Sigmoid colon (tissue), 7 donors: ENCODE measurements around the gene CENATAC. TPM values are rescaled to one million over a fixed set of nuclear protein-coding genes. Genes with fewer than 3 reads are reported as not detected.
"Not testable (repeated sequence)": the region's sequence is repeated elsewhere in the genome, so short reads cannot be mapped to it uniquely, and the experiment has no call there.

ENCODE experiments used
- DNase-seq: peaks from one replicate; pipeline ENCODE4 v3.0.0-alpha.2; 2019
- H3K27ac ChIP-seq, 4 donors: fragments of 200-600 bp; sonication (generic); one replicate each; pipeline ENCODE4 v1.5.1; 2016 to 2019; ENCODE audit warnings: mild to moderate bottlenecking in 1 of 4
- H3K27me3 ChIP-seq, 3 donors: fragments of 200-600 bp; sonication (generic); one replicate each; pipeline ENCODE4 v1.5.1; 2019; ENCODE audit warnings: mild to moderate bottlenecking in 1 of 3
- H3K36me3 ChIP-seq, 4 donors: fragments of 200-600 bp; sonication (generic); one replicate each; pipeline ENCODE4 v1.5.1; 2016 to 2019
- H3K4me1 ChIP-seq, 4 donors: fragments of 200-600 bp; sonication (generic); one replicate each; pipeline ENCODE4 v1.5.1; 2017 to 2019
- H3K4me3 ChIP-seq, 4 donors: fragments of 200-600 bp; sonication (generic); one replicate each; pipeline ENCODE4 v1.5.1; 2017 to 2019; ENCODE audit warnings: mild to moderate bottlenecking in 2 of 4, moderate library complexity in 1 of 4
- H3K9me3 ChIP-seq, 4 donors: fragments of 200-600 bp in 3 of 4; sonication (generic) in 3 of 4; one replicate each; pipeline versions ENCODE4 v1.5.1 to v1.6.1; 2013 to 2019
- EP300 ChIP-seq, 4 donors: sonication (generic); formaldehyde crosslinking; IDR thresholded peaks; one replicate each; pipeline ENCODE4 v1.6.1; 2017; ENCODE audit warnings: antibody characterized with exemption in 4 of 4
- POLR2A ChIP-seq, 2 donors: fragments of 450-650 bp; IDR thresholded peaks; one replicate each; pipeline ENCODE4 v1.6.1; 2016; ENCODE audit warnings: antibody characterized with exemption in 2 of 2, mild to moderate bottlenecking in 2 of 2, moderate library complexity in 2 of 2
- POLR2AphosphoS5 ChIP-seq, 4 donors: sonication (generic); formaldehyde crosslinking; IDR thresholded peaks; one replicate each; pipeline ENCODE4 v1.6.1; 2017; ENCODE audit warnings: antibody characterized with exemption in 4 of 4
- WGBS, 2 donors: extraction: QIAGEN DNeasy Blood & Tissue Kit; methylation state at CpG; one replicate each; pipeline ENCODE4 v1.1.7; 2013; 5-methylcytosine and 5-hydroxymethylcytosine counted together
- intact Hi-C: fragments of 100-400 bp; cut with DNase I; formaldehyde crosslinking; loops from one replicate; pipeline ENCODE4 v1.15.1; 2023
- polyA plus RNA-seq, 3 donors: library from polyadenylated mRNA; stranded (reverse); fragments of 200-250 nt; gene quantifications; one replicate each; pipeline ENCODE4 v1.2.3, GENCODE V29; 2013
- total RNA-seq, 4 donors: library from RNA; depleted of rRNA; stranded (reverse); fragments of >200 nt; gene quantifications; one replicate each; pipeline ENCODE4 v1.1.0, GENCODE V29; 2016
- TF ChIP-seq, protein P1 (sequence below), 4 experiments: fragments of 450-650 bp in 3 of 4; fragments of 200-600 bp in 1 of 4; IDR thresholded peaks; one replicate each; pipeline ENCODE4 v1.5.1; 2016 to 2019; ENCODE audit warnings: antibody characterized with exemption in 4 of 4, mild to moderate bottlenecking in 3 of 4, moderate library complexity in 2 of 4
- donor health status: healthy with polysubstance abuse.
- donor health status: Bipolar disorder and iron deficiency.
- donor health status: healthy.

The CENATAC gene
- total and polyA plus RNA-seq, 7 donors = 5.3 to 60.5 (median 29.6) TPM

DNA sequence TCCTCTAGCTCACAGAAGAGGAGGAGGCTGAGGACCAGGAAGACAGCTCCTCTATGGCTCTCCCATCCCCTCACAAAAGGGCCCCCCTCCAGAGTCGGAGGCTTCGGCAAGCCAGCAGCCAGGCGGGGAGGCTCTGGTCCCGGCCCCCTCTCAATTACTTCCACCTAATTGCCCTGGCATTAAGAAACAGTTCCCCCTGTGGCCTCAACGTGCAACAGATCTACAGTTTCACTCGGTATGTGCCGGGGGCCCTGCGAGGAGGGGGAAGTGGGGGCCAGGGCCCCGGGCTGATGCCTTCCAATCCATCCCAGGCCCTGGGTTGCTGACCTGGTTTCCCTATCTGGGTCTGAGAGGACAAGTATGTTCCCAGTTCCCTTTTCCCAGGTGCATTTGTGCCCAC lies 18.5 kb upstream of the CENATAC start:
- intact Hi-C loops = no loop called here
- Histone ChIP-seq H3K27me3 (peaks cover 0 to 14% (median 5%) of the 10 kb centered on the region in 3 donors), H3K27ac (no peak overlapping the region), H3K4me1 (peaks cover 0 to 6% (median 0%) of the 10 kb centered on the region in 4 donors), H3K36me3 (no peaks in the 10 kb centered on the region), H3K9me3 (no peaks in the 10 kb centered on the region), H3K4me3 (no peak overlapping the region)
- 44 to 76% methylated on average over 9 of the region's 9 CpGs for WGBS, 2 donors
- TF ChIP-seq POLR2AphosphoS5 (IDR thresholded peaks at IDR 0.05) = no peak
- TF ChIP-seq, protein P1, sequence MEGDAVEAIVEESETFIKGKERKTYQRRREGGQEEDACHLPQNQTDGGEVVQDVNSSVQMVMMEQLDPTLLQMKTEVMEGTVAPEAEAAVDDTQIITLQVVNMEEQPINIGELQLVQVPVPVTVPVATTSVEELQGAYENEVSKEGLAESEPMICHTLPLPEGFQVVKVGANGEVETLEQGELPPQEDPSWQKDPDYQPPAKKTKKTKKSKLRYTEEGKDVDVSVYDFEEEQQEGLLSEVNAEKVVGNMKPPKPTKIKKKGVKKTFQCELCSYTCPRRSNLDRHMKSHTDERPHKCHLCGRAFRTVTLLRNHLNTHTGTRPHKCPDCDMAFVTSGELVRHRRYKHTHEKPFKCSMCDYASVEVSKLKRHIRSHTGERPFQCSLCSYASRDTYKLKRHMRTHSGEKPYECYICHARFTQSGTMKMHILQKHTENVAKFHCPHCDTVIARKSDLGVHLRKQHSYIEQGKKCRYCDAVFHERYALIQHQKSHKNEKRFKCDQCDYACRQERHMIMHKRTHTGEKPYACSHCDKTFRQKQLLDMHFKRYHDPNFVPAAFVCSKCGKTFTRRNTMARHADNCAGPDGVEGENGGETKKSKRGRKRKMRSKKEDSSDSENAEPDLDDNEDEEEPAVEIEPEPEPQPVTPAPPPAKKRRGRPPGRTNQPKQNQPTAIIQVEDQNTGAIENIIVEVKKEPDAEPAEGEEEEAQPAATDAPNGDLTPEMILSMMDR (IDR thresholded peaks at IDR 0.05) = no peak
- TF ChIP-seq EP300 (IDR thresholded peaks at IDR 0.05) = no peak
- no peak for TF ChIP-seq POLR2A (IDR thresholded peaks at IDR 0.05)
- no peak for DNase-seq

DNA sequence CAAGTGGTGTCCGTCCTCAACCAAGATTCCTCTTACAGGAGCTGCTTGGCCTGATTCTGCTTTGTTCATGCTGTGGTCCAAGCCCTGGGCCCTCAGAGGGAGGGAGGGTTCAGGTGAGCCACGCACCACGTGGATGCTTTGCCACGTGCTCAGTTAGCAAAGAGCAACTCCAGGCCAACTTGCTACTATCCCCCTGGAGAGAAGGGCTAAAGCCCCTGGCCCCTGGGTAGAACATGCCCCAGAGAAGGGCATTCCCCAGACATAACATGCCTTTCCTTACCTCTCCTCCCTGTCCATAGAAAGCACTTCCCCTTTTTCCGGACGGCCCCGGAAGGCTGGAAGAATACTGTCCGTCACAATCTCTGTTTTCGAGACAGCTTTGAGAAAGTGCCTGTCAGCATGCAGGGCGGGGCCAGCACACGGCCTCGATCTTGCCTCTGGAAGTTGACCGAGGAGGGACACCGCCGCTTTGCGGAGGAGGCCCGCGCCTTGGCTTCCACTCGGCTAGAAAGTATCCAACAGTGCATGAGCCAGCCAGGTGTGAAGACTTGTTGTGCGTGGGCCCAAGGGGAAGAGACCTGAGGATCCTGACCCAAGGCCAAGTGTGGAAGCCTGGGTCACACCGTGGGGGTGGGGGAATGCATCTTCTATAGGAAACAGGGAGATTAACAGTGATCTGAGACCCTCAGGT lies 17.6 kb upstream of the CENATAC start:
- intact Hi-C loops = no loop called here
- no peaks in the 10 kb centered on the region for H3K9me3 ChIP-seq
- TF ChIP-seq, protein P1 (IDR thresholded peaks at IDR 0.05) = no peak
- TF ChIP-seq POLR2A (IDR thresholded peaks at IDR 0.05) (no peak), POLR2AphosphoS5 (IDR thresholded peaks at IDR 0.05) (no peak), EP300 (IDR thresholded peaks at IDR 0.05) (no peak)
- no peaks in the 10 kb centered on the region for H3K36me3 ChIP-seq
- H3K27me3 ChIP-seq = peaks cover 0 to 14% (median 5%) of the 10 kb centered on the region in 3 donors
- 31 to 47% methylated on average over 21 of the region's 21 CpGs for WGBS, 2 donors
- H3K4me3 ChIP-seq = no peak overlapping the region
- peaks cover 0 to 6% (median 0%) of the 10 kb centered on the region in 4 donors for H3K4me1 ChIP-seq
- peak; percentile 73 for DNase-seq
- no peak overlapping the region for H3K27ac ChIP-seq

DNA sequence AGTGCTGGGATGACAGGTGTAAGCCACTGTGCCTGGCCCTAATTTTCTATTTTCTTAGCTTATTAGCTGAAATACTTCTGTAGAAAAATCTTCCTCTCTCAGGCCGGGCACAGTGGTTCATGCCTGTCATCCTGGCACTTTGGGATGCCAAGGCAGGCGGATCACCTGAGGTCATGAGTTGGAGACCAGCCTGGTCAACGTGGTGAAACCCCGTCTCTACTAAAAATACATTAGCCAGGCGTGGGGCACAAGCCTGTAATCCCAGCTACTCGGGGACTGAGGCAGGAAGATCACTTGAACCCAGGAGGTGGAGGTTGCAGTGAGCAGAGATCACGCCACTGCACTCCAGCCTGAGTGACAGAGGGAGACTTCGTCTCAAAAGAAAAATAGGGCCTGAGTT lies 13.6 kb upstream of the CENATAC start:
- H3K27ac ChIP-seq, intact Hi-C loops, H3K9me3 ChIP-seq, H3K4me3 ChIP-seq, H3K36me3 ChIP-seq, DNase-seq, H3K27me3 ChIP-seq, H3K4me1 ChIP-seq: not testable (repeated sequence)
- 77 to 82% methylated on average over 8 of the region's 8 CpGs for WGBS, 2 donors

DNA sequence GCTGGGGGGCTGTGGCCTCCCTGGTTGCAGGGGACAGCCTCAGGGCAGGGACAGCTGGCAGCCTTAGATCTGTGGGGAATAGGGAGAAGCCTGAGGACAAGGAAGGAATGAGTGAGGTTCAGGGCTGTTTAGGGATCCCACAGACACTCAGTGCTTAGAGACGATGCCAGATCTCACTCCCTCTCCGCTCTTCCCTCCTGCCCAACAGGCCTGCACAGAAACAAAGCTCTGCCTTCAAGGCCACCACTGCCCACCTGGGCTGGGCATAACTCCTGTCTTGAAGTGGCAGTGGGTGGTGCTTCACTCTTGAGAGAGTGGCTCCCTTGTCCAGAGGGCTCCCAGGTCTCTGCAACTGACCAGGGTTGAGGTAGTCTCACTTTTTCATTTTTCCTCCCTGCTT lies 13.1 kb upstream of the CENATAC start:
- Histone ChIP-seq H3K36me3 (no peaks in the 10 kb centered on the region), H3K4me1 (peaks cover 0 to 6% (median 0%) of the 10 kb centered on the region in 4 donors), H3K27ac (no peak overlapping the region), H3K27me3 (no peaks in the 10 kb centered on the region), H3K4me3 (no peak overlapping the region), H3K9me3 (no peaks in the 10 kb centered on the region)
- no peak for DNase-seq
- TF ChIP-seq EP300 (IDR thresholded peaks at IDR 0.05) = no peak
- no peak for TF ChIP-seq POLR2A (IDR thresholded peaks at IDR 0.05)
- no peak for TF ChIP-seq POLR2AphosphoS5 (IDR thresholded peaks at IDR 0.05)
- TF ChIP-seq, protein P1 (IDR thresholded peaks at IDR 0.05) = no peak
- WGBS, 2 donors = 81 to 88% methylated on average over 2 of the region's 2 CpGs
- intact Hi-C loops = no loop called here

DNA sequence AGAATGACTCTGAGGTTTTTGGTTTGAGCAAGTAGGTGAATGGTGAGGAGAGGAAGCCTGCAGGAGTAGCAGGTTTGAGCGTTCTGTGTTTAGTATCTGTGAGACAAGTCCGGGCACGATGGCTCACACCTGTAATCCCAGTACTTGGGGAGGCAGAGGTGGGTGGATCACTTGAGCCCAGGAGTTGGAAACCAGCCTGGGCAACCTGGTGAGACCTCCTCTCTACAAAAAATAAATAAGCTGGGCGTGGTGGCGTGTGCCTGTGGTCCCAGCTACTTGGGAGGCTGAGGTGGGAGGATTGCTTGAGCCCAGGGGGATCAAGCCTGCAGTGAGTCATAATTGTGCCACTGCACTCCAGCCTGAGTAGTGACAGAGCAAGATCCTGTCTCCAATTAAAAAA lies 9.7 kb upstream of the CENATAC start:
- TF ChIP-seq POLR2A (IDR thresholded peaks at IDR 0.05) (no peak), POLR2AphosphoS5 (IDR thresholded peaks at IDR 0.05) (no peak), EP300 (IDR thresholded peaks at IDR 0.05) (no peak)
- TF ChIP-seq, protein P1 (IDR thresholded peaks at IDR 0.05) = no peak
- Histone ChIP-seq H3K36me3 (no peaks in the 10 kb centered on the region), H3K4me3 (no peak overlapping the region), H3K4me1 (no peaks in the 10 kb centered on the region), H3K27ac (no peak overlapping the region), H3K9me3 (no peaks in the 10 kb centered on the region), H3K27me3 (no peaks in the 10 kb centered on the region)
- no peak for DNase-seq
- WGBS, 2 donors = 62 to 92% methylated on average over 5 of the region's 5 CpGs
- intact Hi-C loops = no loop called here

DNA sequence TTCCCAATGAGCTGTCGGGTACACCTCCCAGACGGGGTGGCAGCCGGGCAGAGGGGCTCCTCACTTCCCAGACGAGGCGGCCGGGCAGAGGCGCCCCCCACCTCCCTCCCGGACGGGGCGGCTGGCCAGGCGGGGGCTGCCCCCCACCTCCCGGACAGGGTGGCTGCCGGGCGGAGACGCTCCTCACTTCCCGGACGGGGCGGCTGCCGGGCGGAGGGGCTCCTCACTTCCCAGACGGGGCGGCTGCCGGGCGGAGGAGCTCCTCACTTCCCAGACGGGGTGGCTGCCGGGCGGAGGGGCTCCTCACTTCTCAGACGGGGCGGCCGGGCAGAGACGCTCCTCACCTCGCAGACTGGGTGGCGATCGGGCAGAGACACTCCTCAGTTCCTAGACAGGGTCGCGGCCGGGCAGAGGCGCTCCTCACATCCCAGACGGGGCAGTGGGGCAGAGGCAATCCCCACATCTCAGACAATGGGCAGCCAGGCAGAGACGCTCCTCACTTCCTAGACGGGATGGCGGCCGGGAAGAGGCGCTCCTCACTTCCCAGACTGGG lies 6.4 kb upstream of the CENATAC start:
- DNase-seq, H3K27me3 ChIP-seq, H3K4me1 ChIP-seq, intact Hi-C loops, H3K4me3 ChIP-seq, H3K36me3 ChIP-seq, H3K9me3 ChIP-seq, H3K27ac ChIP-seq: not testable (repeated sequence)
- 96 to 97% methylated on average over 44 of the region's 44 CpGs for WGBS, 2 donors
